Superior temporal gyrus (tissue), 1 donor: ENCODE measurements around the gene IDS.

ENCODE experiments used
- DNase-seq: peaks from one replicate; pipeline ENCODE4 v3.0.0-alpha.2; 2016; ENCODE audit errors: extremely low spot score

Gene IDS

GRCh38 chrX:149456476-149457245, 48.4 kb downstream of the IDS start:
- no peak for DNase-seq

GRCh38 chrX:149455934-149456333, 49.2 kb downstream of the IDS start:
- no peak for DNase-seq

GRCh38 chrX:149453906-149454822, 50.9 kb downstream of the IDS start:
- DNase-seq: peak; percentile 28

- DNase-seq: no peak
These were observed 52.1 kb downstream of the IDS start for GRCh38 chrX:149453030-149453429.

- DNase-seq: no peak
These were observed 71.7 kb downstream of the IDS start for GRCh38 chrX:149433451-149433850.

- no peak for DNase-seq
These were observed 72.1 kb downstream of the IDS start for GRCh38 chrX:149433051-149433450.
